Loucy (cell line): ENCODE data around the gene C12orf56.
"Not testable (repeated sequence)": the region's sequence is repeated elsewhere in the genome, so short reads cannot be mapped to it uniquely, and the experiment has no call there.

Experiments
- H2AFZ ChIP-seq: fragments of 200-600 bp; sonication (generic); 2 replicates; pipeline ENCODE4 v1.6.0; 2016; ENCODE audit warnings: antibody characterized with exemption, mild to moderate bottlenecking, low read length, moderate library complexity
- H3F3A ChIP-seq: fragments of 200-600 bp; 2 replicates; pipeline ENCODE4 v1.6.0; 2016; ENCODE audit warnings: antibody characterized with exemption, low read depth, mild to moderate bottlenecking
- H3K27me3 ChIP-seq: fragments of 200-600 bp; sonication (generic); 2 replicates; pipeline ENCODE4 v1.6.1; 2014; ENCODE audit warnings: low read length, mild to moderate bottlenecking; ENCODE audit not compliant: insufficient read depth, poor library complexity, severe bottlenecking
- H3K36me3 ChIP-seq: fragments of 200-600 bp; sonication (generic); 2 replicates; pipeline ENCODE4 v1.6.1; 2016; ENCODE audit warnings: low read length; ENCODE audit not compliant: insufficient read depth
- H3K4me1 ChIP-seq: fragments of 200-600 bp; sonication (generic); 2 replicates; pipeline ENCODE4 v1.5.1; 2014; ENCODE audit warnings: low read length, mild to moderate bottlenecking; ENCODE audit not compliant: insufficient read depth, poor library complexity, severe bottlenecking
- H3K4me2 ChIP-seq: fragments of 200-600 bp; sonication (generic); 2 replicates; pipeline ENCODE4 v1.6.0; 2014; ENCODE audit warnings: antibody characterized with exemption, low read length, low read depth, mild to moderate bottlenecking; ENCODE audit not compliant: poor library complexity, severe bottlenecking
- H3K4me3 ChIP-seq: fragments of 200-600 bp; sonication (generic); 2 replicates; pipeline ENCODE4 v1.5.1; 2014; ENCODE audit warnings: low read length, mild to moderate bottlenecking, mixed read lengths; ENCODE audit not compliant: poor library complexity, severe bottlenecking
- H3K79me2 ChIP-seq: fragments of 200-600 bp; sonication (generic); 2 replicates; pipeline ENCODE4 v1.6.1; 2014; ENCODE audit warnings: low read length; ENCODE audit not compliant: insufficient read depth
- H3K9ac ChIP-seq: fragments of 200-600 bp; sonication (generic); 2 replicates; pipeline ENCODE4 v1.6.0; 2014; ENCODE audit warnings: mild to moderate bottlenecking, low read depth, low read length, moderate library complexity; ENCODE audit not compliant: poor library complexity, severe bottlenecking
- H3K9me2 ChIP-seq: fragments of 200-600 bp; sonication (generic); replicated peaks from 2 replicates; pipeline ENCODE4 v1.6.1; 2016; ENCODE audit warnings: low read depth, low read length, mixed read lengths
- H3K9me3 ChIP-seq: fragments of 200-600 bp; sonication (generic); 2 replicates; pipeline ENCODE4 v1.6.1; 2014; ENCODE audit warnings: mild to moderate bottlenecking, antibody characterized with exemption, low read length, low read depth; ENCODE audit not compliant: insufficient read depth
- H4K20me1 ChIP-seq: fragments of 200-600 bp; sonication (generic); 2 replicates; pipeline ENCODE4 v1.6.0; 2014; ENCODE audit warnings: antibody characterized with exemption, low read length, mild to moderate bottlenecking; ENCODE audit not compliant: insufficient read depth, poor library complexity, severe bottlenecking
- CTCF ChIP-seq: fragments of 200-600 bp; sonication (generic); conservative IDR thresholded peaks from 2 replicates; pipeline ENCODE4 v1.5.1; 2014; ENCODE audit warnings: mild to moderate bottlenecking, antibody characterized with exemption, low read length
- EZH2phosphoT487 ChIP-seq: fragments of 200-600 bp; IDR thresholded peaks from 2 replicates; pipeline ENCODE4 v1.6.1; 2018; ENCODE audit warnings: antibody characterized with exemption, mild to moderate bottlenecking, moderate library complexity, borderline replicate concordance

Gene C12orf56

GRCh38 chr12:64385019-64385418 lies 5.5 kb downstream of the C12orf56 start:
- no peak for TF ChIP-seq CTCF
- TF ChIP-seq EZH2phosphoT487: no peak

GRCh38 chr12:64383675-64384074 lies 6.9 kb downstream of the C12orf56 start:
- no peaks in the 10 kb centered on the region for H3K9me3 ChIP-seq
- no peak overlapping the region for H3K4me2 ChIP-seq
- no peaks in the 10 kb centered on the region for H3K27me3 ChIP-seq
- no peaks in the 10 kb centered on the region for H3K36me3 ChIP-seq
- no peaks in the 10 kb centered on the region for H4K20me1 ChIP-seq
- no peak overlapping the region for H2AFZ ChIP-seq
- no peaks in the 10 kb centered on the region for H3K4me1 ChIP-seq
- TF ChIP-seq CTCF (no peak), EZH2phosphoT487 (no peak)
- no peak overlapping the region for H3K9ac ChIP-seq
- no peaks in the 10 kb centered on the region for H3K9me2 ChIP-seq
- H3F3A ChIP-seq: no peaks in the 10 kb centered on the region
- H3K79me2 ChIP-seq: no peaks in the 10 kb centered on the region
- H3K4me3 ChIP-seq: no peak overlapping the region

More at GRCh38 chr12:64385019-64385418, 5.5 kb downstream of the C12orf56 start:
- Histone ChIP-seq H3K4me2 (no peak overlapping the region), H4K20me1 (no peaks in the 10 kb centered on the region), H3K9me2 (no peaks in the 10 kb centered on the region), H3K27me3 (no peaks in the 10 kb centered on the region), H3F3A (no peaks in the 10 kb centered on the region), H3K79me2 (no peaks in the 10 kb centered on the region), H2AFZ (no peak overlapping the region), H3K4me1 (no peaks in the 10 kb centered on the region), H3K9ac (no peak overlapping the region), H3K9me3 (no peaks in the 10 kb centered on the region), H3K36me3 (no peaks in the 10 kb centered on the region), H3K4me3 (no peak overlapping the region)

GRCh38 chr12:64362721-64363305 lies 27.7 kb downstream of the C12orf56 start:
- H3K36me3 ChIP-seq: no peaks in the 10 kb centered on the region
- H3K79me2 ChIP-seq: no peaks in the 10 kb centered on the region
- no peak overlapping the region for H3K4me3 ChIP-seq
- TF ChIP-seq EZH2phosphoT487 (no peak), CTCF (no peak)
- no peaks in the 10 kb centered on the region for H3K9me3 ChIP-seq
- H3K4me2 ChIP-seq: no peak overlapping the region
- no peaks in the 10 kb centered on the region for H3K4me1 ChIP-seq
- H3K9ac ChIP-seq: no peak overlapping the region
- H4K20me1 ChIP-seq: no peaks in the 10 kb centered on the region
- H2AFZ ChIP-seq: no peak overlapping the region
- H3F3A ChIP-seq: no peaks in the 10 kb centered on the region
- H3K9me2 ChIP-seq: no peaks in the 10 kb centered on the region
- no peaks in the 10 kb centered on the region for H3K27me3 ChIP-seq

GRCh38 chr12:64361173-64361572 lies 29.4 kb downstream of the C12orf56 start:
- not testable (repeated sequence) for H3K9ac ChIP-seq, H3K27me3 ChIP-seq, H2AFZ ChIP-seq, H3K9me3 ChIP-seq, H3F3A ChIP-seq, H3K36me3 ChIP-seq, H3K9me2 ChIP-seq, H3K4me2 ChIP-seq, H3K79me2 ChIP-seq, H4K20me1 ChIP-seq, H3K4me3 ChIP-seq, H3K4me1 ChIP-seq

GRCh38 chr12:64356209-64356608 lies 34.3 kb downstream of the C12orf56 start:
- not testable (repeated sequence) for H3F3A ChIP-seq, H3K9me3 ChIP-seq, H2AFZ ChIP-seq, H3K27me3 ChIP-seq, H3K4me3 ChIP-seq, H3K4me2 ChIP-seq, H3K36me3 ChIP-seq, H3K9me2 ChIP-seq, H4K20me1 ChIP-seq, H3K79me2 ChIP-seq, H3K9ac ChIP-seq, H3K4me1 ChIP-seq
